ENCODE results near the gene EIF4E3.

DNA sequence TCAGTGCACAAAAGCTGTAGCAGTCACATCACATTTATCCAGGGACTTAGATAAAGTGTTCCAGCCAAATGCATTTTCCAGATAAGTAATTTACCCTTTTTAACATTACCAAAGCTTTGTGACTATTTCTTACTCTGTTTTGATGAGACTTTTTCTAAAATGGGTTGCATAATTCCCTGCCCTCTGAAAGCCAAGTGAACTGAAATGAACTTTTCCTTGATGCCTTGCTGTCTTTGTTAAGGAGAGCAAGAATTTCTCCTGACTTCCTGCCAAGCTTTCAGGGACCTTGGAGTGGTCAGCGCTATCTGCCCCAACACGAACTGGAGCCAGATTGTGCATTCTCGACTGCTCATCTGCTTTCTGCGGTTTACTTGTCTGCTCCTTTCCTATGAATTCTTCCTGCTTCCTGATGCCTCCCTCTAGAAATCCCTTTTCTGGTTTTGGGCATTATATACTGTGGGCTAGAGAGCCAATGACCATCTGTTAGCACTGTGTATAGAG lies 34.8 kb downstream of the EIF4E3 start:
- no peak for TF ChIP-seq CTCF (IDR thresholded peaks at IDR 0.05)
- no peak for TF ChIP-seq POLR2A (IDR thresholded peaks at IDR 0.05)
